Measurements from ENCODE around the gene AP3D1. TPM values are rescaled to one million over a fixed set of nuclear protein-coding genes. Genes with fewer than 3 reads are reported as not detected.

Gene AP3D1
- total RNA-seq, 2 donors from 2014 or later = 105 to 137 TPM

GRCh38 chr19:2077833-2078619 lies 73.3 kb downstream of the AP3D1 start:
- intact Hi-C loops (cut with DNase I) = loop anchor here (10.0 kb wide), 1 partner anchor 143 kb away; no protein-coding TSS in a partner anchor

GRCh38 chr19:2077398-2077797 lies 74.0 kb downstream of the AP3D1 start:
- DNase-seq = no peak
- Histone ChIP-seq H3K4me1 (no peaks in the 10 kb centered on the region), H3K9me3 (no peaks in the 10 kb centered on the region), H3K27me3 (no peaks in the 10 kb centered on the region), H3K4me3 (no peak overlapping the region), H3K9ac (ENCODE audit: low read depth in 2 of 2, low read length in 2 of 2) (no peak overlapping the region), H3K36me3 (peaks cover 42% of the 10 kb centered on the region), H3K27ac (no peak overlapping the region)
- intact Hi-C loops (cut with DNase I) = loop anchor here (10.0 kb wide), 1 partner anchor 143 kb away; no protein-coding TSS in a partner anchor
- TF ChIP-seq CTCF (IDR thresholded peaks at IDR 0.05) = no peak

More at GRCh38 chr19:2077833-2078619, 73.3 kb downstream of the AP3D1 start:
- no peak overlapping the region for H3K27ac ChIP-seq
- H3K4me1 ChIP-seq = no peaks in the 10 kb centered on the region
- no peak for DNase-seq
- no peaks in the 10 kb centered on the region for H3K9me3 ChIP-seq
- H3K36me3 ChIP-seq = peaks cover 36% of the 10 kb centered on the region
- no peak for TF ChIP-seq CTCF (IDR thresholded peaks at IDR 0.05)
- H3K4me3 ChIP-seq = no peak overlapping the region
- H3K27me3 ChIP-seq = no peaks in the 10 kb centered on the region
- H3K9ac ChIP-seq (ENCODE audit: low read depth in 2 of 2, low read length in 2 of 2) = no peak overlapping the region

GRCh38 chr19:2076526-2076944 lies 74.8 kb downstream of the AP3D1 start:
- Histone ChIP-seq H3K27ac (no peak overlapping the region), H3K9ac (ENCODE audit: low read depth in 2 of 2, low read length in 2 of 2) (no peak overlapping the region), H3K27me3 (no peaks in the 10 kb centered on the region), H3K36me3 (peaks cover 45% of the 10 kb centered on the region), H3K4me3 (no peak overlapping the region), H3K9me3 (no peaks in the 10 kb centered on the region), H3K4me1 (no peaks in the 10 kb centered on the region)
- DNase-seq = no peak
- intact Hi-C loops (cut with DNase I) = loop anchor here (10.0 kb wide), 1 partner anchor 142 kb away; no protein-coding TSS in a partner anchor
- TF ChIP-seq CTCF (IDR thresholded peaks at IDR 0.05) = no peak

- DNase-seq = no peak
- Histone ChIP-seq H3K27ac (no peak overlapping the region), H3K9ac (ENCODE audit: low read depth in 2 of 2, low read length in 2 of 2) (no peak overlapping the region), H3K9me3 (no peaks in the 10 kb centered on the region), H3K4me3 (no peak overlapping the region), H3K36me3 (peaks cover 28% of the 10 kb centered on the region), H3K4me1 (peaks cover 8% of the 10 kb centered on the region), H3K27me3 (no peaks in the 10 kb centered on the region)
- TF ChIP-seq CTCF (IDR thresholded peaks at IDR 0.05) = no peak
- intact Hi-C loops (cut with DNase I) = loop anchor here (10.0 kb wide), 1 partner anchor 138 kb away; no protein-coding TSS in a partner anchor
Observed at GRCh38 chr19:2072757-2073551, 78.4 kb downstream of the AP3D1 start.

- no peak for TF ChIP-seq CTCF (IDR thresholded peaks at IDR 0.05)
- Histone ChIP-seq H3K4me3 (no peak overlapping the region), H3K9me3 (no peaks in the 10 kb centered on the region), H3K4me1 (peaks cover 8% of the 10 kb centered on the region), H3K27ac (peak overlapping the region; percentile 60), H3K9ac (ENCODE audit: low read depth in 2 of 2, low read length in 2 of 2) (peak overlapping the region in 1 of 2 donors; percentile 32), H3K36me3 (peaks cover 12% of the 10 kb centered on the region), H3K27me3 (no peaks in the 10 kb centered on the region)
- DNase-seq = no peak
- intact Hi-C loops (cut with DNase I) = loop anchor here (10.0 kb wide), 1 partner anchor 136 kb away; no protein-coding TSS in a partner anchor
Observed at GRCh38 chr19:2070986-2071673, 80.2 kb downstream of the AP3D1 start.

Data from colonic mucosa (tissue), 4 donors.